ENCODE measurements around the gene KIAA0825.

GRCh38 chr5:94274707-94275106 is 343.7 kb downstream of the KIAA0825 start:
- TF ChIP-seq, protein P1, sequence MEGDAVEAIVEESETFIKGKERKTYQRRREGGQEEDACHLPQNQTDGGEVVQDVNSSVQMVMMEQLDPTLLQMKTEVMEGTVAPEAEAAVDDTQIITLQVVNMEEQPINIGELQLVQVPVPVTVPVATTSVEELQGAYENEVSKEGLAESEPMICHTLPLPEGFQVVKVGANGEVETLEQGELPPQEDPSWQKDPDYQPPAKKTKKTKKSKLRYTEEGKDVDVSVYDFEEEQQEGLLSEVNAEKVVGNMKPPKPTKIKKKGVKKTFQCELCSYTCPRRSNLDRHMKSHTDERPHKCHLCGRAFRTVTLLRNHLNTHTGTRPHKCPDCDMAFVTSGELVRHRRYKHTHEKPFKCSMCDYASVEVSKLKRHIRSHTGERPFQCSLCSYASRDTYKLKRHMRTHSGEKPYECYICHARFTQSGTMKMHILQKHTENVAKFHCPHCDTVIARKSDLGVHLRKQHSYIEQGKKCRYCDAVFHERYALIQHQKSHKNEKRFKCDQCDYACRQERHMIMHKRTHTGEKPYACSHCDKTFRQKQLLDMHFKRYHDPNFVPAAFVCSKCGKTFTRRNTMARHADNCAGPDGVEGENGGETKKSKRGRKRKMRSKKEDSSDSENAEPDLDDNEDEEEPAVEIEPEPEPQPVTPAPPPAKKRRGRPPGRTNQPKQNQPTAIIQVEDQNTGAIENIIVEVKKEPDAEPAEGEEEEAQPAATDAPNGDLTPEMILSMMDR (IDR thresholded peaks at IDR 0.05; ENCODE audit: low read depth, low read length): no peak
- TF ChIP-seq EZH2phosphoT487 (IDR thresholded peaks at IDR 0.05; ENCODE audit: low read depth): no peak
